HG02623 (cell line): ENCODE results near the gene GABARAPL1.
"Not testable (repeated sequence)": the region's sequence is repeated elsewhere in the genome, so short reads cannot be mapped to it uniquely, and the experiment has no call there.

Experiments
- ATAC-seq: cut with Tn5 transposase; IDR thresholded peaks from one replicate; pipeline ENCODE4 v1.9.1; 2021; ENCODE audit warnings: moderate library complexity; ENCODE audit not compliant: unreplicated experiment

Gene GABARAPL1

DNA sequence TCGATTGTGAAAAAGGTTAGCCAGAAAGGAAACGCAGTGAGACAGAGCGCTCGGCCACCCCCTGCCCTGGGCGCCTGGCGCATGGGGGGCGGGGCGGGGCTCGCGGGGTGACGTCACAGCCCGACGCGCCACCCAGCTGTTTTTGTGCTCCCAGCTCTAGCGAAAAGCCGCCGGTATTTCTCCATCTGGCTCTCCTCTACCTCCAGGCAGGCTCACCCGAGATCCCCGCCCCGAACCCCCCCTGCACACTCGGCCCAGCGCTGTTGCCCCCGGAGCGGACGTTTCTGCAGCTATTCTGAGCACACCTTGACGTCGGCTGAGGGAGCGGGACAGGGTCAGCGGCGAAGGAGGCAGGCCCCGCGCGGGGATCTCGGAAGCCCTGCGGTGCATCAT lies at the start of gene GABARAPL1:
Gene GABARAPL1 (plus strand): TSS at position 139 of the 393 bp plus-strand sequence. CDS start 253 bp downstream, at position 392.
- peak; percentile 57 for ATAC-seq

DNA sequence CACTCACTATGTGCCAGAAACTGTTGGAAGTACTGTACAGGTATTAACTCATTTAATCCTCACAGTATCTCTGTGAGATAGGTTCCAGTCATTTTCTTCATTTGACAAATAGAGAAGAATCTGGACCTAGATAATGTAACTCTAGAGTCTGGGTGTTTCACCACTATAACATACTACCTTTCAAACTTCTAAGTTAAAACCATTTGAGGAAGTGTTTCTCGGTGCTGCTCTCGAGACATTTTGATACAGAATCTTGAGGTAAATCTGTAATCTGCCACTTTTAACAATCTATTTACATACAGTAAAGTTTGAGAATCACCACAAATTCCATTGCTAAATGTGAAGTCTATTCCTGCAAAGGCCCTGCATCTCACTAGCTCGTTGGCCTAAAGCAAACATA lies 49.6 kb upstream of the GABARAPL1 start:
- ATAC-seq: no peak

DNA sequence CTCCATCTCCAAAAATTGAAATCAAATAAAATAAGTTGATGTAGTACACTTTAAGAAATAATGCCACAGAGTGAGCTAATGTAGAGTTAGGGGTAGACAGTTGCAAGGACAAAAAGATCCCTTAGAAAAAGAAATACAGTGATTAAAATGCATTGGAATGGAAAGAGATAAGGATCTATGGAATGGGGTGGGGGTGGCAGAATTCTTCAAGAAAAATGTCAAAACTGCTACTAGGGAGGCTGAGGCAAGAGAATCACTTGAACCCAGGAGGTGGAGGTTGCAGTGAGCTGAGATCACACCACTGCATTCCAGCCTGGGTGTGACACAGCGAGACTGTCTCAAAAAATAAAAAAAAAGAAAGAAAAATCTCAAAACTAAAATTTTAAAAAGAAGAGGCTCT lies 47.3 kb upstream of the GABARAPL1 start:
- ATAC-seq: no peak

DNA sequence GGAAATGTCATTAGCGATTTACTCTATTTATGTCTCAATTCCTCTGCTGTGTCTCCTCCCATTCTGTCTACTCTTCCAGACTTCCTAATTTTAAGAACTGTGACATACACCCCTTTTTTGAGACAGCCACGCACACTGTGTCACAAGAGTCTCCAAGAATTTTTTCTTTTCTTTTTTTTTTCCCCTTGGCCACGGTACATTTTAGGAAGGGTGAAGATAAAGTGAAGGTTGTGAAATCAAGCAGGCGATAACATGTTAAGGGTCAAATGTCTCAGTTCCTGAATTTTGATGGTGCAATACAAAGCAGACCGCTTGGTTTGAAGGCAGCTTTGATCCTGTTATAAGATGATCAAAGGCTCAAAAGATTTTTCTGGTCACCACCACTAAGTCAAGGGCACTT lies 45.1 kb upstream of the GABARAPL1 start:
- ATAC-seq: no peak

DNA sequence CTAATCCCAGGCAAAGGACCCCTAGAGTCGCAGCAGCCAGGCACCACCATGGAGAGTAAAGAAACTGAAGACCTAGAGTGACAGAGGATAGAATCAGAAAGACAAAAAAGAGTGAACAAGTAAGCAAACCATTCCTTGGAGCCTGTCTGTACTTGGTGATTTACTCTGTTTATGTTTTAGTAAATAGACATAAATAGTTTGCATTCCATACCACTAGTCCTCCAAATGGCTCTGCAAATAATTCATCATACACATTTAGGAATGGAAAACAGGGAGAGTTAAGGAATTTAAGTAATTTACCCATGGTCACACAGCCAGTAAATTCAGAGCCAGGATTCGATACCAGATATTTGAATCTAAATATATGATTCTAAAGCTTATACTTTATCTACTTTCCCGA lies 43.6 kb upstream of the GABARAPL1 start:
- no peak for ATAC-seq

DNA sequence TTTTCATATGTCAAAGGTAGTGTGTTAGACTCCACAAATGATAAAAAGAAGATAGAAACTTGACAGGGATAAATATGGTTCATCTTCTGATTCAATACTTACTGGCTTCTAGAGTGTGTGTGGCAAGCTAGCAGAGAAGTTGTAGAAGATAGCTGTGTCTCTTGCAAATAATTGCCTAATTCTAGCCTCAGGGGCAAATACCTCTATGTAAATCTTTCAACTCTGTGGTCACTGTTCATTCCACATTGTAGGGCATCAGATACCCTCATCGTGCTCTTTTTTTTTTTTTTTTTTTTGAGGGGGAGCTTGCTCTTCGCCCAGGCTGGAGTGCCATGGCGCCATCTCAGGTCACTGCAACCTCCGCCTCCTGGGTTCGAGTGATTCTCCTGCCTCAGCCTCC lies 42.5 kb upstream of the GABARAPL1 start:
- no peak for ATAC-seq

DNA sequence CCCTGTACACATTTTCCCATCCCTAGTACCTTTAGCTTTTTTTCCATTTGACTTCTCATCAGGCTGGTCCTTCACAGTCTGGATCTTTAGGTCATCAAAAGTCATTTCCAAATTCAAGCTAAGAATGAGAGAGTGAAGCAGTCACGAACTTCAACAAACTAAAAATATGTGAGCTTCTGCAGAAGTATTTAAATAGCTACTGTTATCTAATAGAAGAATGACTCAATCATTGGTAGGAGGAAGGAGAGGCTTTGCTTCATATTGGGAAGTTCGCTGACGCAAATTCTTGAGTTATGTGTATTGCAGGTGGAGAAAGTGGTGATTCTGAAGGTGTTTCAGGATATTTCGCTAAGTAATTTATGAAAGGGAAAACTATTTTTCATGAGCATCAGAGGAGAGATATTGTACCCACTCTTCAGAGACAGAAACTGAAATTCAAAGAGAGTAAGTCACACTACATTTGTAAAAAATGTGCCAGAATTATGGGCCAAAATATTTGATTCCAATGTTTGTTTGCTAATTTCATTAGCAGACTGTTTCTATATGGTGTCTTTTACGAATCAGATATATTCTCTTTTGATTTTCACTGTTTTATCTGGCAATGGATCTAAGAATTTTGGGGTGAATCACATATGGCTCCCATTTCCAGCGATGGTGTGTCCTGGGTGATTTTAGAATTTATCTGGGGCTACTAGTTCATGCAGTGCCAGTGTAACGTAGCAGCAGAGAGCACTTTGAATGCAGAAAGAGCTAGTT lies 40.5 kb upstream of the GABARAPL1 start, which contains the start of gene OLR1:
Gene OLR1 (minus strand): TSS at position 160 of the 756 bp plus-strand sequence. CDS start 55 bp downstream, at position 105.
- no peak for ATAC-seq

DNA sequence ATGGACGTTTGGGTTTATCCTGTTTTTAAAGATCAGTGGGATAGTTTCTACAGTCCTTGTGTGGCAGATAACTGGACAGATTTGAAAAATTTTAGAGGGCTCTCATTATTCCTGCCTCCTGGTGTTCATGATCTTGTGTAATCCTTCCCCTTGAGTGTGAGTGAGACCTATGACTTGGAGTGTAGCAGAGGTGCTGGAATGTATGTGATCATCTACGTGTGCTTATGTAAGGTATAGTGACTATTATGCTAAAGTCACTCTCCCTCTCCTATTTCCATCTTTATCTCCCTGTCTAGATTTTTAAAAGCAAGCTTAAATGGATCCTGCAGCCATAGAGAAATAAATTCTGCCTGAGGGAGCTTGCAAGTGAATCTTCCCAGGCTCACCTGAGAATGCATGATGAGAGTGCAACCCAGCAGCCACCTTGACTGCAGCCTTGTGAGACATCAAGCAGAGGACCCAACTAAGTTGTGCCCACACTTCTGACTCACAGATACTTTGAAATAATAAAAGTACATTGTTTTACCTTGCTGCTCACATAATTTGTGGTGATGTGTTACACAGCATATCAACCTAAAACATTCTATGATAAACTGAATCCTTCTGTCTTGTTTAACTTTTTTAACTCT lies 37.6 kb upstream of the GABARAPL1 start:
- ATAC-seq: no peak

DNA sequence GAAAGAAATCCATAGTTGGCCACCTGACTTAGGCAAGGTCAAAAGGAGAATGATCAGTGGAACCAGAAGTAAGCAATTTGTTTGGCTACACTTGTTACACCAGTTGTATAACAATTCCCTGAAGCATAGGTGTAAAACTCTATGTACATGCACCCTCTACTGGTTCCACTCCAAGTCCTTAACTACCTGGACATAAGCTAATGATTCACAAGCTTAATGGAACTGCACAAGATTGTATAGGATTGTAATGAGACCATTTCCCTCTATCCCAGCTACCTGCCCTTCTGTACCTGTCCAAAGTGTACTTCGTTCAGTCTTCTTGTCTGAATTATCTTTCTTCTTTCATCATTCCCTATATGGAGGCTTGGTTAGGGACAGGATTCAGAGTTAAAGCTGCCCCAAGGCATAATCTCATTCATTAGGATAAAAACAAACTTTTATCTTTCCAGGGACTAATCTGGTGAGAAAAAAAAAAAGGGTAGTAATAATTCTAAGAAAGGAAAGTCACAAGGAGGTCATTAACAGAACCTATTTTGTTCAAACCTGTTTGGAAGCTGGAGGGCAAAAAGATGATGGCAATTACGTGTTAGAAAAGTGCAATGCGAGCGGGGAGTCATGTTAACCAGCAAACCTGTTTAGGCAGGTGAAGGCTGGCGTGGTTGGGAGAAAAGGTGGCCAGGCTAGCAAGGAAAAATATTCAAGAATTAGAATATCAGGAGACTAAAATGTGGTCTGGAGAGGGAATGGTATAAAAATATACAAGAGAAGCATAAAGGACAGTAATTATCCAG lies 36.6 kb upstream of the GABARAPL1 start:
- no peak for ATAC-seq

DNA sequence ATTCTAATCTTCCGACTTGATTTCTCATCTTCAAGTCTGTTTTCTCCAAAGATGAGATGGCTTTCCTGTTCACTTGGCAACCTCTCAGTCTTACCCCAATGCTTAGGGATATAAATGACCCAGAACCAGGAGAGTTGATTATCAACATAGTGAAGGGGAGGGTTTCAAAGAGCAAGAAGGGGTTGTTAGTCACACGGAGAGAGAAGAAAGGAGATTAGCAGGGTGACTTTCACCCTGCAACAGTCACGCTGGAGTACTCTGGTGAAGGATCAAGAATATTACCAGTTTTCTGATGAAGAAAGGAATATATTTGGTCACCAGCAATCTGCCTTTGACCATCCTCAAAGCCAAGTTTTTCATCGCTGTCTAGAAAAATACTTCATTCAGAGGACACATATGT lies 33.9 kb upstream of the GABARAPL1 start, which contains the start of gene TMEM52B:
Gene TMEM52B (plus strand): TSS at position 212 of the 400 bp plus-strand sequence. CDS start 543 bp downstream, outside the sequence.
- ATAC-seq: no peak

DNA sequence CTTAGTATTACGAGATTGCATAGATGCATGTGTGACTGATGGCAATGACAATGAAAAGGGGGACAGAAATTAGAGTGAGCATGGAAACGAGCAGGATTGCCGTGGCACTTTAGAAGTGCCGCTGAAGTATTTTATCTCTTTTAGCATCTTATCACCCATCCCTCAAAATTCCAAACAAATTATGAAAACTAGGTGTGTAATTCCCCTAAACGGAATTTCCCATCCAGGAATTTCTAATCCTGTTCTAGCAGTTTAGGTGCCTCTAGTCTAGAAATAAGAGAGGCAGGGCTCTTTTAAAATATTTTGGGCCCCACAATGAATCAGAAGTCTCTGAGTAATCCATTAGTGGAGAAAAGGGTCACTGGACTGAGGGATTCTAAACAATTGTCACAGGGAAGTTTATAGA lies 32.9 kb upstream of the GABARAPL1 start:
- no peak for ATAC-seq

DNA sequence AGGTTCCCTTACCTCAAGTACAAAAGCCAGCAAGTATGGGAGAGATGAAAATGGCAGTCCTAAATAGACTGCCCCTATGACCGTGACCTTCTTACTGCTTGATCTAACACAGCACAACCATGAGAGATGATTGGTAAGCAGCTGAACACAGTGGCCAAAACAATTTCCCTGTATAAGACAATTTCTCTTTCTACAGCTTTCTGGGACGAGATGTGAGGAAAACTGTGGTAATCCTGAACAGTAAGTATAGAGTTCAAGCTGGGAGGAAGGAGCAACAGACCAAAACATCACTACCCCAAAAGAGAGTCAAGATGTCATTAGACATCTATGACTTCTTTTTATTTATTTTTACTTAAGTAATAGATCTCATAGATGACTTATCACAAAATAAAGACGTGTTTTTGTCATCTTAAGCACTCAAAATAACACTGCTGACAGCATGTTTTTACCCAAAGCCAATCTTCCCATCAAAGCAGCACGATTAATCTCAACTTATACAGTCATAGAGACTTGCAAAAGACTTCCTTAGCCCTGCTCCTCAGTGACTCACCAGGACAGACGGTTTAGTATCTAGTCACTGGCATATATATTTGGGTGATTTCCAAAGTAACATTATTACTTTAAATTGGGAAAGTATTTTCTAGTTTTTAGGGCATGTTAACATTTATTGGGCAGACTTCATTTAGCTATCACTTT lies 30.2 kb upstream of the GABARAPL1 start:
- no peak for ATAC-seq

DNA sequence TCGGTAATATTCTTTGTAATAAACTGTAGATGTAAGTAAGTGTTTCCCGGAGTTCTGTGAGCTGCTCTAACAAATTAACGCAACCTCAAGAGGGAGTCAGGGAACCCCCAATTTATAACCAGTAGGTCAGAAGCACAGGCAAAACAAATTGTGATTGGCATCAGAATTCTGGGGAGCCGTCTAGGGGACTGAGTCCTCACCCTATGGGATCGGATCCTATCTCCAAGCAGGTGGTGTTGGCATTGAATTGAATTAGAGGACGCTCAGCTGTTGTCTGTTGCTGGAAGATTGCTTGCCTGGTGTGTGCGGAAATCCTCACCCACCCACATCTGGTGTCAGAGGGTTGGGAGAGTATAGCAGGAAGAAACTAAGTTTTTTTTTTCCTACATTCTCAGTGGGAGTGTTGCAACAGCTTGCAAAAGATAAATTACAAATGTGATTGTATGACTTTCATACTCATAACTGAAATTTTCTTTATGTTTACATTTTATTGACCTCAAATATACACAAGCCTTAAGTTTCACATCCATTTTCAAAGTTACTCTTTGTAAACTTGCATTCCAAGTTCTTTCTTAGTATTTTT lies 28.3 kb upstream of the GABARAPL1 start:
- ATAC-seq: no peak

DNA sequence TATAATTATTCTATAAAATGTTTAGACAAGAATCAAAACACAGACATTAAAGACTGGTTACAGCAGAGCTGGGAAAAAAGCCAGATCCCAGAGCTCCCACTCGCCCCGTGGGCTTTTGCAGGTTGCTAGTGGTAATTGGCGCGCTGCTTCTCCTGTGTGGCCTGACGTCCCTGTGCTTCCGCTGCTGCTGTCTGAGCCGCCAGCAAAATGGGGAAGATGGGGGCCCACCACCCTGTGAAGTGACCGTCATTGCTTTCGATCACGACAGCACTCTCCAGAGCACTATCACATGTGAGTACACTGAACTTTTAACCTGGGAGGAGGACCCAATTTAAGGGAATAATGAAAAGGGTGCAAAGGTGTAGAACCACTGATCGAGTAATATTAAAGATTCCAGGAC lies 26.4 kb upstream of the GABARAPL1 start:
- no peak for ATAC-seq

DNA sequence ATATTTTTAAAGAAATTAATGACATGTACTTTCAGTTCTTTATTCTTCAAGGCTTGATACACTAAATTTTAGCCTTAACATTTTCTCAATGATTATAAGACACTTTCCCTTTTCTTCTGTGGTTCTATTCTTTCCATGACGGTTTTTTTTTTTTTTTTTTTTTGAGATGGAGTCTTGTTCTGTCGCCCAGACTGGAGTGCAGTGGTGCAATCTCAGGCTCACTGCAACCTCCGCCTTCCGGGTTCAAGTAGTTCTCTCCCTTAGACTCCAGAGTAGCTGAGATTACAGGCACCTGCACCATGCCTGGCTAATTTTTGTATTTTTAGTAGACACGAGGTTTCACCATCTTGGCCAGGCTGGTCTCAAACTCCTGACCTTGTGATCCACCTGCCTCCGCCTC lies 25.7 kb upstream of the GABARAPL1 start:
- ATAC-seq: not testable (repeated sequence)

DNA sequence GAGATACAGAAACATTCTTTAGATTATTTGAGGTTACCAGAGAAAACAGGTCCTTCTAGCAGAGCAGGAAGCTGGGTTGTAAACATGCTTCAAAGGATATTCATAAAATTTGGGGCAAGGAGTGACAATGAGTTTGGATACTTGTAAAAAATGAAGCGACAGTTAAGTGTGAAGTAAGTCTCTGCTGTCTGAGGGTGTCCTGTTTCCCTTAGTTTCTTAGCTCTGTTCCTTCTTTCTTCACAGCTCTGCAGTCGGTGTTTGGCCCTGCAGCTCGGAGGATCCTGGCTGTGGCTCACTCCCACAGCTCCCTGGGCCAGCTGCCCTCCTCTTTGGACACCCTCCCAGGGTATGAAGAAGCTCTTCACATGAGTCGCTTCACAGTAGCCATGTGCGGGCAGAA lies 23.0 kb upstream of the GABARAPL1 start:
- no peak for ATAC-seq

DNA sequence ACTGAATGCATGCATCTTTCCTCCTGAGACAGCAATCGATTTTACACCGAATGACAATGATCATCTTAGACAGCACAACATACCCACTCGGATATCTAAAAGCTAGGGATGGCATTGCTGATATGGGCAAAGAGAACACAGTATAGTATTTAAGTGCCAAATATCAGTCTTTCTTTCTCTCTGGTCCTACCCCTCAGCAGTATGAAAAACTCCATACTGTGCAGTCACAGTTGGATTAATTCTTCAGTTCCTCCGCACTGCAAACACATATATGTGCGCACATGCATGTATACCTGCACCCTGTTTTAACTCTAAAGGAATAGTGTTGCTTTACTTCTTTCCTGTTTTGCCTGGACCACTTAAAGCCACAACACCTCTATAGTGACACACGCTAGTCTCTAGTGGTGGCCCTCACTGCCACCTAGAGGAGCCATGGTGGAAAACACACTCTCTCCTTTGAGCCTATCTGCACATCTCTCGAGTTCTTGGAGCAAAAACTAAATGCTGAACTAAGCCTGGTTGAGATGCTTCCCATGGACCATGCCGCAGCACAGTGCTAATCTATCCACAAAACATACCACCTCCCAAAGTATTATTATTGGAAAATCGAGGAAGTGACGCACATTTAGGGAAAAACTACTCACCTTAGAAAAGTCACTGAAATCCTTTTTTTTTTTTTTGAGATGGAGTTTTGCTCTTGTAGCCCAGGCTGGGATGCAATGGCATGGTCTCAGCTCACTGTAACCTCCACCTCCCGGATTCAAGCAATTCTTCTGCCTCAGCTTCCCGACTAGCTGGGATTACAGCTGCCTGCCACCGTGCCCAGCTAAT lies 21.9 kb upstream of the GABARAPL1 start:
- ATAC-seq: peak; percentile 91

DNA sequence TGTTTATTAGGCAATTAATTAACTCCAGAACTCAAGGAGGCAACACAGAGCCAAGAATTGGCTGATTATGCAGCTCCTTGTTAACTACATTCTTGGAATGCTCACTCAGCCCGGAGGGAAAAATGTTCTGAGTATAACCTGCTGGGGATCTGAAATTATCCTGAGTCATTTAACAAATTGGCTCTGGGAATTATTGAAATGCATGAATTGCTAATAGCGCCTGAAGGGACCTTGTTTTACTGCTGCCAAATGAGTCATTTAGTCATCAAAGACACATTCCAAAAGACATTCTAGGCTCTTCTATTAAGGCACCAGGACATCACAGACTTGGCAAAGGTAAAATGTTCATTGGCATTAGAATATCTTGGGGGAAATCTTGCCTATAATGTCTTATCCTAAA lies 20.8 kb upstream of the GABARAPL1 start:
- ATAC-seq: no peak

DNA sequence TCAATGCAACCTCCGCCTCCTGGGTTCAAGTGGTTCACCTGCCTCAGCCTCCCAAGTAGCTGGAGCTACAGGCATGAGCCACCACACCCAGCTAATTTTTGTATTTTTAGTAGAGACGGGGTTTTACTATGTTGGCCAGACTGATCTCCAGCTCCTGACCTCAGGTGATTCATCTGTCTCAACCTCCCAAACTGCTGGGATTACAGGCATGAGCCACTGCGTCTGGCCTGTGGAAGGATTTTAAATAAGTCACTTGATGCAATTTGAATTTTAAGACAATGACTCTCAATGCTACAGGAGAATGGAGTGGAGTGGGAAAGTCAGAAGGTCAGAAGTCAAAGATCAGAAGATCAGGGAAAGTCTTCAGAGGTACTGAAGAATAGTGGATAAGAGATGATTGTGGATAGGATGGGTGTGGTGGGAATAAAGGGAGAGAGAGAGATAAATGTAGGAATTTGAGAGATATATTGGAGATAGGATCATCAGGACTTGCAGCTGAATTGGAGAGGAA lies 18.5 kb upstream of the GABARAPL1 start:
- ATAC-seq: no peak
